ENCODE data around the gene SP140. TPM values are rescaled to one million over a fixed set of nuclear protein-coding genes. Genes with fewer than 3 reads are reported as not detected.
"Not testable (repeated sequence)": the region's sequence is repeated elsewhere in the genome, so short reads cannot be mapped to it uniquely, and the experiment has no call there.

SP140 gene
- polyA plus RNA-seq, 1 experiment = 0.29 TPM

GRCh38 chr2:230219419-230220331 is 5.9 kb upstream of the SP140 start, which contains the start of gene SP110:
Gene SP110 (minus strand): TSS chr2:230219984. CDS start chr2:230216927, 3,057 bp downstream.
- Histone ChIP-seq H3K36me3 (ENCODE audit: control insufficient read depth, insufficient read depth, low read length) (peaks cover 1% of the 10 kb centered on the region), H3K4me3 (ENCODE audit: low read depth, low read length) (peak within 1 kb of the TSS; percentile 66), H3K27me3 (ENCODE audit: control insufficient read depth, insufficient read depth, low read length) (no peaks in the 10 kb centered on the region)
- ChIA-PET POLR2A (no interaction called here), CTCF (no interaction called here)
- DNase-seq (ENCODE audit: low read depth) = peak; percentile 39
- TF ChIP-seq, protein P1, sequence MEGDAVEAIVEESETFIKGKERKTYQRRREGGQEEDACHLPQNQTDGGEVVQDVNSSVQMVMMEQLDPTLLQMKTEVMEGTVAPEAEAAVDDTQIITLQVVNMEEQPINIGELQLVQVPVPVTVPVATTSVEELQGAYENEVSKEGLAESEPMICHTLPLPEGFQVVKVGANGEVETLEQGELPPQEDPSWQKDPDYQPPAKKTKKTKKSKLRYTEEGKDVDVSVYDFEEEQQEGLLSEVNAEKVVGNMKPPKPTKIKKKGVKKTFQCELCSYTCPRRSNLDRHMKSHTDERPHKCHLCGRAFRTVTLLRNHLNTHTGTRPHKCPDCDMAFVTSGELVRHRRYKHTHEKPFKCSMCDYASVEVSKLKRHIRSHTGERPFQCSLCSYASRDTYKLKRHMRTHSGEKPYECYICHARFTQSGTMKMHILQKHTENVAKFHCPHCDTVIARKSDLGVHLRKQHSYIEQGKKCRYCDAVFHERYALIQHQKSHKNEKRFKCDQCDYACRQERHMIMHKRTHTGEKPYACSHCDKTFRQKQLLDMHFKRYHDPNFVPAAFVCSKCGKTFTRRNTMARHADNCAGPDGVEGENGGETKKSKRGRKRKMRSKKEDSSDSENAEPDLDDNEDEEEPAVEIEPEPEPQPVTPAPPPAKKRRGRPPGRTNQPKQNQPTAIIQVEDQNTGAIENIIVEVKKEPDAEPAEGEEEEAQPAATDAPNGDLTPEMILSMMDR (IDR thresholded peaks at IDR 0.05; ENCODE audit: insufficient read depth, low read depth, low read length) = no peak

DNA sequence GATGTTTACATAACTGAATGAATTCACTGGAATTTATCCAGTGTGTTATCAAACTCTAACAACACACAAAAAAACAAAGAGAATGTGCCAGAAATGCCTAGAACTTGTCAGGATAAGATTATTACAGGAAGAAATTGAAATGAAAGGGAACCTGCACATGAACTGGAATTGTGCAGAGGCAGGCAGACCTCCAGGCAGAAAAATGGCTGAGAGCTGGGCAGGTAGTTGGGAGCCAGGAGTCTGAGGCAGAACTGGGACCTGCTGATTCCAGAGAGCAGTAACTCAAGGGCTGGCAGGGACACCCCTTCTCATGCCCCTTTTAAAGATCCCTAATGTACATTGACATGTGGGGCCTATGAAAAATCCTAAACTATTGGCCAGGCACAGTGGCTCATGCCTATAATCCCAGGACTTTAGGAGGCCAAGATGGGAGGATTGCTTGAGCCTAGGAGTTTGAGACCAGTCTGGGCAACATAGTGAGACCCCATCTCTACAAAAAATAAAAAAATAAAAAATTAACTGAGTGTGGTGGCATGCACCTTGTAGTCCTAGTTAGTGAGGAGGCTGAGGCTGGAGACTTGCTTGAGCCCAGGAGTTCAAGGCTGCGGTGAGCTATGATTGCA is 5.1 kb upstream of the SP140 start:
- Histone ChIP-seq H3K36me3 (ENCODE audit: control insufficient read depth, insufficient read depth, low read length) (peaks cover 1% of the 10 kb centered on the region), H3K4me3 (ENCODE audit: low read depth, low read length) (peak overlapping the region; percentile 66), H3K27me3 (ENCODE audit: control insufficient read depth, insufficient read depth, low read length) (no peaks in the 10 kb centered on the region)
- POLR2A ChIA-PET = no interaction called here
- TF ChIP-seq, protein P1 (IDR thresholded peaks at IDR 0.05; ENCODE audit: insufficient read depth, low read depth, low read length) = no peak
- DNase-seq (ENCODE audit: low read depth) = no peak
- CTCF ChIA-PET = no interaction called here

DNA sequence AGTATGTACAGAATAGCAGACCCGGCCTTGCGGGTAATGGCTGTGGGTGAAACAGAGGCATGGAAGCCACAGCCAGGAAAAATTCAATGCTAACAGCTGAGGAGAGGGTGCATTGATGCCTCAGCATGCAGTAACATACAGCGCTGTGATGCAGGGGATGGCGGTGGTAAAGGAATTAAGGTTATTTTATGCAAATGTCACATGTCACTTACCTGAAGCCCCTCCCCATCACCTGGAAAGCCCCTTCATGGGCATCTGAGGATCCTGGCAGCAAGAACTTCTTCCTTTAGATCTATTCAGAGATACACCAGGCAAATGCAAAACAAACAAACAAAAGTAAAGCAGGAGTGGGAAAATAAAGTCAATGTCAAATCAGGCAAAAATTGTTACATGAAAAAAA is 4.0 kb upstream of the SP140 start:
- Histone ChIP-seq H3K27me3 (ENCODE audit: control insufficient read depth, insufficient read depth, low read length) (no peaks in the 10 kb centered on the region), H3K4me3 (ENCODE audit: low read depth, low read length) (no peak overlapping the region), H3K36me3 (ENCODE audit: control insufficient read depth, insufficient read depth, low read length) (no peaks in the 10 kb centered on the region)
- TF ChIP-seq, protein P1 (IDR thresholded peaks at IDR 0.05; ENCODE audit: insufficient read depth, low read depth, low read length) = no peak
- no peak for DNase-seq (ENCODE audit: low read depth)
- ChIA-PET POLR2A (no interaction called here), CTCF (no interaction called here)

- H3K27me3 ChIP-seq (ENCODE audit: control insufficient read depth, insufficient read depth, low read length); CTCF ChIA-PET; DNase-seq (ENCODE audit: low read depth); H3K36me3 ChIP-seq (ENCODE audit: control insufficient read depth, insufficient read depth, low read length); POLR2A ChIA-PET; H3K4me3 ChIP-seq (ENCODE audit: low read depth, low read length): not testable (repeated sequence)
These were observed 2.7 kb upstream of the SP140 start for GRCh38 chr2:230222829-230223228.

DNA sequence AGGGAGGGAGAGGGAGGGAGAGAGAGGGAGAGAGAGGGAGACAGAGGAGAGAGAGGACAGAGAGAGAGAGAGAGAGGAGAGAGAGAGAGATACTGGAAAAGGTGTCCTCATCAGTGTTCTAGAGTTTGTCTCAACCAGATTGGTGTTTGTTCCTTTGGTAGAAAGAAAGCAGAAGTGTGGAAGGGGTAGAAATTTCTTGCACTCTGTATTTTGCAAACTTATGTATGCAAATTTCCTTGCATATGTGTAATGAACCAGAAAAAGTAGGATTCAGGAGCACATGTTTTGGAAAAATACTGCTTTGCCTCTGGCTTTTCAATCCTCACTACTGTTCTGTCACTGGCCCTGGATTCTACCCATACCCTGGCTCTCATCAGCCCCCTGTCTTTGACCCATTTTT is 1.1 kb upstream of the SP140 start:
- ChIA-PET CTCF (no interaction called here), POLR2A (no interaction called here)
- Histone ChIP-seq H3K4me3 (ENCODE audit: low read depth, low read length) (no peak overlapping the region), H3K27me3 (ENCODE audit: control insufficient read depth, insufficient read depth, low read length) (no peaks in the 10 kb centered on the region), H3K36me3 (ENCODE audit: control insufficient read depth, insufficient read depth, low read length) (no peaks in the 10 kb centered on the region)
- no peak for DNase-seq (ENCODE audit: low read depth)
- TF ChIP-seq, protein P1 (IDR thresholded peaks at IDR 0.05; ENCODE audit: insufficient read depth, low read depth, low read length) = no peak
